ENCODE data around the gene CX3CR1. TPM values are rescaled to one million over a fixed set of nuclear protein-coding genes. Genes with fewer than 3 reads are reported as not detected.

The CX3CR1 gene
- total RNA-seq, 2 experiments from 2014 or later = 0.41 to 3.7 TPM

DNA sequence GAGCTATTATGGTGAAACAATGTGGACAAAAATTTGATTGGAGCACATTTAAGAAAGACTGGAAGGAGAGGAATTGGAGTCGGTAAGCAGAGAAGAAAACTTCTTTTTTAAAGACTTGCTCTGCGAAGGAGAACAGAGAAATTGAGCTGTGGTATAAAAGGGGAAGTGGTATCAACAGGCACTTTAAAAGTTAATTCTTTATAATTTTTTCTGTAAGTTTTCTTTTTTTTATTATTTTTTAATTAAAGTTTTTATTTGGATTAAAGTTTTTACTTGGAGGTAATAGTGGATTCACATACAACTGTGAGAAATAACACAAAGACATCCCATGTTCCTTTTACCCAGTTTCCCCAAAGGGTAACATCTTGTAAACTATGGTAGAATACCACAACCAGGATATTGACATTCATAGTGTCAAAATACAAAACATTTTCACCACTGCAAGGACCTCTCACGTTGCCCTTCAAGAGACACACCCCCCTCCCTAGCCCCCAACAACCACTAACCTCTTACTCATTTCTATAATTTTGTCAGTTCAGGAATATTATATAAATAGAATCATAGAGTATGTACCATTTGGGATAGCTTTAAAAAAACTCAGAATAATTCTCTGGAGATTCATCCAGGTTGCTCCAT is 53.6 kb downstream of the CX3CR1 start:
- peaks cover 49% of the 10 kb centered on the region for H3K27me3 Mint-ChIP-seq
- ATAC-seq (no peak), DNase-seq (no peak)
- CTCF ChIA-PET = interaction anchor here (0.6 to 1.5 kb wide), 3 partner anchors 64 to 172 kb away, joined by 3 to 5 read pairs (median 3); no protein-coding TSS in a partner anchor
- no peaks in the 10 kb centered on the region for H3K9me3 Mint-ChIP-seq (ENCODE audit: low read depth)
- no peak overlapping the region for H3K4me3 Mint-ChIP-seq
- no peak overlapping the region for H3K27ac Mint-ChIP-seq
- no peaks in the 10 kb centered on the region for H3K36me3 Mint-ChIP-seq
- H3K4me1 Mint-ChIP-seq = peaks cover 19% of the 10 kb centered on the region

DNA sequence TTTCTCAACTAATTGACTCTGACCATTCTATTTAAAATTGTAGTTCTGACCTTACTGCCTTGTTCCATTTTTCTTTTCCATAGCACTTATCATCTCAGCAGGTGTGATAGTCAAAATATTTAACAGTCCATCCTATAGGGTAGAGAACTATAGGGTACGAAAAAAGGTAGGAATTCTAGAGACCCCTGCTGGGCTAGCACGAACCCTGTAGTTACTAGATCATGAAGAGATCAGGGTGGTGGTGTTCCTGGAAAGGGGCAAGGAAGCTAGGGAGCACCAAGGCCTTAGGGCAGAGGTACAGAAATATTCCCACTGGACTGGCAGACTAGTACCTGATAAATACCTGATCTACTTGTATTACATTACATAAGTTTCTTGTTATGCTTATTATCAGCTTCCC is 55.5 kb downstream of the CX3CR1 start:
- peaks cover 41% of the 10 kb centered on the region for H3K27me3 Mint-ChIP-seq
- no peak overlapping the region for H3K27ac Mint-ChIP-seq
- no peaks in the 10 kb centered on the region for H3K9me3 Mint-ChIP-seq (ENCODE audit: low read depth)
- H3K4me1 Mint-ChIP-seq = peaks cover 36% of the 10 kb centered on the region
- DNase-seq (no peak), ATAC-seq (no peak)
- H3K36me3 Mint-ChIP-seq = no peaks in the 10 kb centered on the region
- no peak overlapping the region for H3K4me3 Mint-ChIP-seq
- CTCF ChIA-PET = interaction anchor here (1.1 to 1.9 kb wide), 3 partner anchors 35 to 68 kb away, joined by 3 to 9 read pairs (median 3); no protein-coding TSS in a partner anchor

DNA sequence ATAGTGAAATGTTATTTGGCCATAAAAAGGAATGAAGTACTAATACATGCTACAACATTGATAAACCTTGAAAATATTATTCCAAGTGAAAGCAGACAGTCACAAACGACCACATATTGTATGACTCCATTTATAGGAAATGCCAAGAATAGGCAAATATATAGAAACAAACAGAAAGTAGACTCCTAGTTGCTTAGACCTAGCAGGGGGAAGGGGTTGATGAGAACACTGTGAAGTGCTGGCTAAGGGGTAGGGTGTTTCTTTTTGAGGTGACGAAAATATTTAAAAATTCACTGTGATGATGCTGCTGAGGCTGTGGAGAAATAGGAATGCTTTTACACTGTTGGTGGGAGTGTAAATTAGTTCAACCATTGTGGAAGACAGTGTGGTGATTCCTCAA is 56.9 kb downstream of the CX3CR1 start:
- Mint-ChIP-seq H3K9me3 (ENCODE audit: low read depth) (no peaks in the 10 kb centered on the region), H3K27ac (no peak overlapping the region), H3K36me3 (no peaks in the 10 kb centered on the region), H3K4me1 (peaks cover 36% of the 10 kb centered on the region), H3K27me3 (peaks cover 41% of the 10 kb centered on the region), H3K4me3 (no peak overlapping the region)
- no peak for ATAC-seq
- CTCF ChIA-PET = interaction anchor here (1.4 kb wide), 1 partner anchor 69 kb away, joined by 3 read pairs; no protein-coding TSS in a partner anchor
- DNase-seq = no peak

DNA sequence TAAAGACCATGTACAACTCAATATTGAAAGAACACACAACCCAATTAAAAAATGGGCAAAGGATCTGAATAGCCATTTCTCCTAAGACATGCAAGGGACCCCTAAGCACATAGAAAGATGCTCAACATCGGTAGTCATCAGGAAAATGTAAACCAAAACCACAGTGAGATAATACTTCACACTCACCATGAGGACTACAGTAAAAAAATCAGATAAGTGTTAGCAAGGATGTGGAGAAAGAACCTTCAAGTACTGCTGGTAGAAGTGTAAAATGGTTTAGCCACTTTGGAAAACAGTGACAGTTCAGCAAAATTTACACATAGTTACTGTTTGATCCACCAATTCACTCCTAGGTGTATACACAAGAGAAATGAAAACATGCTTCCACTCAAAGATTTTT is 57.4 kb downstream of the CX3CR1 start:
- H3K4me3 Mint-ChIP-seq = no peak overlapping the region
- no peaks in the 10 kb centered on the region for H3K9me3 Mint-ChIP-seq (ENCODE audit: low read depth)
- ATAC-seq (no peak), DNase-seq (no peak)
- H3K4me1 Mint-ChIP-seq = peaks cover 36% of the 10 kb centered on the region
- CTCF ChIA-PET = no interaction called here
- no peaks in the 10 kb centered on the region for H3K36me3 Mint-ChIP-seq
- H3K27ac Mint-ChIP-seq = no peak overlapping the region
- peaks cover 44% of the 10 kb centered on the region for H3K27me3 Mint-ChIP-seq

DNA sequence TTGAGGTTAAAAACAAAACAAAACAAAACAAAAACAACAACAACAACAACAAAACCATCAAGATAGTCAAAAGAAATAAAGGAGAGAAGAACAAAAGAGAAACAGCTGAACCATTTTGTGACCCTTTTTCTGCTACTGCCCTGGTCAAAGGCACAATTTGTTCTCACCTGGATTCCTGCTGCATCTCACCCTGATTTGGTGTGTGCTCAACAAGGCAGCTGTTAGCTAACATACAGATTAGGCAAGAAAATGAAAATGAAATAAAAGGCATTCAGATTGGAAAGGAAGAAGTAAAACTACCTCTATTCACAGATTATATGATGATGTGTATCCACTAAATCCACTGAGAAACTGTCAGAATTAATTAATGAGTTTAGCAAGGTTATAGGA is 58.7 kb downstream of the CX3CR1 start:
- Mint-ChIP-seq H3K4me1 (peaks cover 44% of the 10 kb centered on the region), H3K36me3 (no peaks in the 10 kb centered on the region), H3K9me3 (ENCODE audit: low read depth) (no peaks in the 10 kb centered on the region), H3K27ac (peak overlapping the region; percentile 35), H3K27me3 (peaks cover 56% of the 10 kb centered on the region), H3K4me3 (no peak overlapping the region)
- DNase-seq (no peak), ATAC-seq (peak; percentile 8)
- CTCF ChIA-PET = interaction anchor here (1.1 to 3.1 kb wide), 2 partner anchors 32 to 70 kb away, joined by 3 to 14 read pairs; no protein-coding TSS in a partner anchor

DNA sequence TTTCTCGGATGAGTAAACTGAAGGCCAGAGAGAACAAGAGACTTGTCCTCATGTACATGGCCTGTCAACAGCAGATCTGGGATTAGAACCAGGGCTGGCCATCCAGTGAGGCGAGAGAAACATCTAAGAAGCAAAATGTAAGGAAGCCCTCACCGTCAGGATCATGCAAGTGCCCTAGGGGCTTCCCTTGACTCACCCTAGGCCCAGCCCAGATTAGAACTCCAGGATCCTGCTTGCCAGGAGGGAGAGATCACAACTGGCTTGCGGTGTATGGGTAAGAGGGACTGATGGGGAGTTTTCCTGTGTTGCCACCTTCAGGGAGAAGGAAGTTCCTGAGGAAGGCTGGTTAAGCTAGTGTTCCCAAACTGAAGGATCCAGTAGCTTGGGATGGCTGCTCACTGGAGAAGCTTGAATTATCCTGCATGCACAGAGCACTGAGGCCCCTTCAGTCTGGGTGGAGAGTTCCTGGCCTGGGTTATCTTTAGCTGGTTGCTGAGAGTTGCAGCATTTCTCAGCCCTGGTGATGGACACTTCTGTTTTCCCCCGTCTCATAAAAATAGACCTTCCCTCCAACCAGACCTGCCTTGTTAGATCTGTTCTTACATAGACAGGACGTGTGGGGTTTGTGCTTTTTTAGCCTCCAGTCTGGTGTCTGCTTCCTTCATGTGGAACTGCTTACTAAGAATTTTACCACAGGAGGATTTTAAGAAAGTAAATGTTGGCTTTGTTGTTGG is 59.3 kb downstream of the CX3CR1 start:
- Mint-ChIP-seq H3K27ac (peak overlapping the region; percentile 35), H3K4me1 (peaks cover 46% of the 10 kb centered on the region), H3K9me3 (ENCODE audit: low read depth) (no peaks in the 10 kb centered on the region), H3K27me3 (peaks cover 51% of the 10 kb centered on the region), H3K36me3 (no peaks in the 10 kb centered on the region), H3K4me3 (no peak overlapping the region)
- CTCF ChIA-PET = interaction anchor here (1.1 to 3.1 kb wide), 2 partner anchors 31 to 71 kb away, joined by 3 to 14 read pairs; no protein-coding TSS in a partner anchor
- no peak for DNase-seq
- ATAC-seq = peak; percentile 73

DNA sequence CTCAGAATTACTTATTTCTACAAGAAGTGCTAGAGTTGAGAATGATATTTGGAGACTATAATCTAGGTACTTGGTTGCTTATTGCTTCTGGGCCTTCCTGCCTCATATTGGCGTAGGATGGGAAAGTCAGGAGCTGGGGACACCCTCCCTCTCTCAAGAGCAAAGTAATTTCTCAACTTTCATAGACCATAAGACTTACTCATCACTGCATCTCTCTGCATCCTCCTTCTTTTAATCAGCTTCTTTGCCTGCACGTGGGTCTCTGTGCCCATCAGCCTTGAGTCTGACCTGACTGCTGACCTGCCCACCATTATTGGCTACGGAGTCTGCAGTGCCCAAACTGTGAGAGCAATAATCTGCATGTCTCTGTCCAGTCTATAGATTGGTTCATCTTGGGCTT is 60.1 kb downstream of the CX3CR1 start:
- Mint-ChIP-seq H3K4me3 (no peak overlapping the region), H3K27me3 (peaks cover 43% of the 10 kb centered on the region), H3K36me3 (no peaks in the 10 kb centered on the region), H3K4me1 (peaks cover 46% of the 10 kb centered on the region), H3K9me3 (ENCODE audit: low read depth) (no peaks in the 10 kb centered on the region), H3K27ac (no peak overlapping the region)
- ATAC-seq (no peak), DNase-seq (no peak)
- CTCF ChIA-PET = interaction anchor here (3.1 kb wide), 1 partner anchor 72 kb away, joined by 14 read pairs; no protein-coding TSS in a partner anchor

DNA sequence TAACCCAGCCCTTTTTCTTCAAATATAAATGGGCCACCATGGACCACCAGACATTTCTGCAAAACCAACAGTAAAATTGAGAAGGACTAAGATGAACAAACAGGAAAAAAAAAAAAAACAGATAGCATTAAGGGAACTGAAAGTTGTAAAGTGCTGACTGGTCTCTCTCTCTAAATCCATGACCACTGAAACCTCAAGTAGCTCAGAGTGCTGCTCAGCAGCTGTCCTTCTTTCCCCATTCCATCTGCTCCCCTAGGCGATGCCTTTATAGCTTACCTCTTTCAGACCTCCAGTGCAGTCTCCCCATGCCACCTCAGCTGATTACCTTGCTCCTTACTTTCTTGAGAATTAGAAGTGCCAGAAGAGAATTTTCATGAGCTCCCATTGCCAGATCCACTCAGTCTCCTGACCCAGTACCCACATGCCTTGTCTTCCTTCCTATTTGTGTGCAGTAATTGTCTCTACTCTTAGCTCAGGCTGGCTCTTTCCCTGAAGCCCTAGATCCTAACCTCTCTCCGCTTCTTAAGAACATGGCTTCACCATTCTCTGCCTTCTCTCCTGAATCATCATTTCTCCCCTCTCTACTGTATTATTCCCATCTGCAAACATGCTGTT is 63.6 kb downstream of the CX3CR1 start:
- Mint-ChIP-seq H3K9me3 (ENCODE audit: low read depth) (no peaks in the 10 kb centered on the region), H3K27ac (peak overlapping the region; percentile 37), H3K4me1 (peaks cover 33% of the 10 kb centered on the region), H3K36me3 (no peaks in the 10 kb centered on the region), H3K4me3 (no peak overlapping the region), H3K27me3 (peaks cover 29% of the 10 kb centered on the region)
- CTCF ChIA-PET = interaction anchor here (1.6 to 3.7 kb wide), 3 partner anchors 72 to 162 kb away, joined by 6 to 18 read pairs (median 10); no protein-coding TSS in a partner anchor
- ATAC-seq (peak; percentile 51), DNase-seq (no peak)

DNA sequence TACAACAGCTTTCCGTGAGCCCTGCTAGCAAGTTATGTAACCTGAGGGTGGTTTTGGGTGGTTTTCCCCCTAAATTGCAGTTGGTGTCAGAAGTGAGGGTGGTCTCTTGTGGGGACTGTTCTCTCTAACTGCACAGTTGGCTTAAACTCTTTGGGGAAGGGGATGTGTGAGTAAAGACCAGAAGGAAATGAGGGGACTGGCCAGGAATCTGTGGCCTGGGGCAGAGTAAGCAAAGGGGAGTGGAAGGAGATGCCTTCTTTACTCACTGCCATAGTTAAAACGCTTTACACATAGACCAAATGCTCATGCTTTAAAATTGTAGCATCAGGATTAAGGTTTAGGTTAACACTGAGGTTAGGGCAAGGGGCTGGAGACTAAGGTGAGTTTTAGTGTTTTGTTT is 66.2 kb downstream of the CX3CR1 start:
- peaks cover 21% of the 10 kb centered on the region for H3K27me3 Mint-ChIP-seq
- no peak for ATAC-seq
- peaks cover 27% of the 10 kb centered on the region for H3K4me1 Mint-ChIP-seq

More for the DNA sequence above, 66.2 kb downstream of the CX3CR1 start:
- no peak overlapping the region for H3K4me3 Mint-ChIP-seq
- CTCF ChIA-PET = interaction anchor here (0.9 to 2.5 kb wide), 2 partner anchors 13 to 74 kb away, joined by 3 to 13 read pairs; no protein-coding TSS in a partner anchor
- no peaks in the 10 kb centered on the region for H3K9me3 Mint-ChIP-seq (ENCODE audit: low read depth)
- no peaks in the 10 kb centered on the region for H3K36me3 Mint-ChIP-seq
- H3K27ac Mint-ChIP-seq = no peak overlapping the region
- DNase-seq = no peak

Other genes starting within 250 kb of the CX3CR1 start
- under 1 TPM; 0.03 to 0.05 TPM for gene SCN11A, start 228.1 kb downstream of the CX3CR1 start, total RNA-seq
- 10 to 100 TPM; 25.7 to 34.5 TPM for gene WDR48, start 228.0 kb downstream of the CX3CR1 start, total RNA-seq
- 10 to 100 TPM; 28.8 to 32.0 TPM for gene GORASP1, start 172.4 kb downstream of the CX3CR1 start, total RNA-seq
- gene TTC21A, start 172.4 kb downstream of the CX3CR1 start, total RNA-seq = 1 to 10 TPM; 1.9 to 8.3 TPM
- 10 to 100 TPM; 15.6 to 20.2 TPM for gene CSRNP1, start 126.4 kb downstream of the CX3CR1 start, total RNA-seq
- 1 to 10 TPM in 1 of 2 experiments, under 1 TPM in 1; 0.06 to 1.0 TPM for gene XIRP1, start 87.4 kb downstream of the CX3CR1 start, total RNA-seq
- gene CCR8, start 49.7 kb upstream of the CX3CR1 start, total RNA-seq = 10 to 100 TPM in 1 of 2 experiments, 1 to 10 TPM in 1; 3.7 to 47.6 TPM
- gene SLC25A38, start 103.3 kb upstream of the CX3CR1 start, total RNA-seq = 10 to 100 TPM; 36.2 to 55.9 TPM
- gene RPSA, start 126.7 kb upstream of the CX3CR1 start, total RNA-seq = 1,000 to 10,000 TPM; 1,232 to 1,591 TPM
- gene MOBP, start 187.6 kb upstream of the CX3CR1 start, total RNA-seq = not detected